ENCODE data around the gene PRKG1.

PRKG1 gene

GRCh38 chr10:52129410-52130178, 1055.3 kb downstream of the PRKG1 start:
- H3K9ac ChIP-seq (ENCODE audit: low read length in 5 of 5) = no peak overlapping the region
- H3K9me3 ChIP-seq (ENCODE audit: control insufficient read depth in 5 of 5, low read length in 5 of 5) = no peaks in the 10 kb centered on the region
- H3K27me3 ChIP-seq (ENCODE audit: control insufficient read depth in 5 of 5, insufficient read depth in 4 of 5, low read length in 5 of 5) = no peaks in the 10 kb centered on the region
- H3K36me3 ChIP-seq (ENCODE audit: control insufficient read depth in 5 of 5, insufficient read depth in 5 of 5, low read length in 5 of 5) = no peaks in the 10 kb centered on the region
- no peaks in the 10 kb centered on the region for H3K4me1 ChIP-seq (ENCODE audit: control insufficient read depth in 5 of 5, insufficient read depth in 5 of 5, low read length in 5 of 5)
- no peak overlapping the region for H3K4me3 ChIP-seq (ENCODE audit: low read depth in 1 of 5, low read length in 5 of 5)
- no peak overlapping the region for H3K27ac ChIP-seq (ENCODE audit: low read depth, low read length)

- Histone ChIP-seq H3K27ac (ENCODE audit: low read depth, low read length) (no peak overlapping the region), H3K4me1 (ENCODE audit: control insufficient read depth in 5 of 5, insufficient read depth in 5 of 5, low read length in 5 of 5) (no peaks in the 10 kb centered on the region), H3K9ac (ENCODE audit: low read length in 5 of 5) (no peak overlapping the region), H3K9me3 (ENCODE audit: control insufficient read depth in 5 of 5, low read length in 5 of 5) (no peaks in the 10 kb centered on the region), H3K4me3 (ENCODE audit: low read depth in 1 of 5, low read length in 5 of 5) (no peak overlapping the region), H3K27me3 (ENCODE audit: control insufficient read depth in 5 of 5, insufficient read depth in 4 of 5, low read length in 5 of 5) (no peaks in the 10 kb centered on the region), H3K36me3 (ENCODE audit: control insufficient read depth in 5 of 5, insufficient read depth in 5 of 5, low read length in 5 of 5) (no peaks in the 10 kb centered on the region)
Measured at GRCh38 chr10:52135101-52135500, 1060.8 kb downstream of the PRKG1 start.

- H3K4me3 ChIP-seq (ENCODE audit: low read depth in 1 of 5, low read length in 5 of 5) = no peak overlapping the region
- no peaks in the 10 kb centered on the region for H3K4me1 ChIP-seq (ENCODE audit: control insufficient read depth in 5 of 5, insufficient read depth in 5 of 5, low read length in 5 of 5)
- no peaks in the 10 kb centered on the region for H3K36me3 ChIP-seq (ENCODE audit: control insufficient read depth in 5 of 5, insufficient read depth in 5 of 5, low read length in 5 of 5)
- no peak overlapping the region for H3K9ac ChIP-seq (ENCODE audit: low read length in 5 of 5)
- no peaks in the 10 kb centered on the region for H3K9me3 ChIP-seq (ENCODE audit: control insufficient read depth in 5 of 5, low read length in 5 of 5)
- no peaks in the 10 kb centered on the region for H3K27me3 ChIP-seq (ENCODE audit: control insufficient read depth in 5 of 5, insufficient read depth in 4 of 5, low read length in 5 of 5)
- no peak overlapping the region for H3K27ac ChIP-seq (ENCODE audit: low read depth, low read length)
Measured at GRCh38 chr10:52136921-52137320, 1062.6 kb downstream of the PRKG1 start.

GRCh38 chr10:52143338-52143737, 1069.1 kb downstream of the PRKG1 start:
- H3K4me1 ChIP-seq (ENCODE audit: control insufficient read depth in 5 of 5, insufficient read depth in 5 of 5, low read length in 5 of 5) = no peaks in the 10 kb centered on the region
- H3K36me3 ChIP-seq (ENCODE audit: control insufficient read depth in 5 of 5, insufficient read depth in 5 of 5, low read length in 5 of 5) = no peaks in the 10 kb centered on the region
- no peak overlapping the region for H3K4me3 ChIP-seq (ENCODE audit: low read depth in 1 of 5, low read length in 5 of 5)
- H3K27me3 ChIP-seq (ENCODE audit: control insufficient read depth in 5 of 5, insufficient read depth in 4 of 5, low read length in 5 of 5) = no peaks in the 10 kb centered on the region
- no peak overlapping the region for H3K9ac ChIP-seq (ENCODE audit: low read length in 5 of 5)
- no peaks in the 10 kb centered on the region for H3K9me3 ChIP-seq (ENCODE audit: control insufficient read depth in 5 of 5, low read length in 5 of 5)
- no peak overlapping the region for H3K27ac ChIP-seq (ENCODE audit: low read depth, low read length)

GRCh38 chr10:52145636-52146035, 1071.3 kb downstream of the PRKG1 start:
- H3K4me1 ChIP-seq (ENCODE audit: control insufficient read depth in 5 of 5, insufficient read depth in 5 of 5, low read length in 5 of 5) = no peaks in the 10 kb centered on the region
- no peak overlapping the region for H3K4me3 ChIP-seq (ENCODE audit: low read depth in 1 of 5, low read length in 5 of 5)
- no peaks in the 10 kb centered on the region for H3K27me3 ChIP-seq (ENCODE audit: control insufficient read depth in 5 of 5, insufficient read depth in 4 of 5, low read length in 5 of 5)
- H3K9me3 ChIP-seq (ENCODE audit: control insufficient read depth in 5 of 5, low read length in 5 of 5) = no peaks in the 10 kb centered on the region
- no peak overlapping the region for H3K27ac ChIP-seq (ENCODE audit: low read depth, low read length)
- no peak overlapping the region for H3K9ac ChIP-seq (ENCODE audit: low read length in 5 of 5)
- H3K36me3 ChIP-seq (ENCODE audit: control insufficient read depth in 5 of 5, insufficient read depth in 5 of 5, low read length in 5 of 5) = no peaks in the 10 kb centered on the region

- Histone ChIP-seq H3K9me3 (ENCODE audit: control insufficient read depth in 5 of 5, low read length in 5 of 5) (no peaks in the 10 kb centered on the region), H3K27me3 (ENCODE audit: control insufficient read depth in 5 of 5, insufficient read depth in 4 of 5, low read length in 5 of 5) (no peaks in the 10 kb centered on the region), H3K9ac (ENCODE audit: low read length in 5 of 5) (no peak overlapping the region), H3K36me3 (ENCODE audit: control insufficient read depth in 5 of 5, insufficient read depth in 5 of 5, low read length in 5 of 5) (no peaks in the 10 kb centered on the region), H3K4me1 (ENCODE audit: control insufficient read depth in 5 of 5, insufficient read depth in 5 of 5, low read length in 5 of 5) (no peaks in the 10 kb centered on the region), H3K4me3 (ENCODE audit: low read depth in 1 of 5, low read length in 5 of 5) (no peak overlapping the region), H3K27ac (ENCODE audit: low read depth, low read length) (no peak overlapping the region)
Measured at GRCh38 chr10:52146766-52147165, 1072.5 kb downstream of the PRKG1 start.

- H3K36me3 ChIP-seq (ENCODE audit: control insufficient read depth in 5 of 5, insufficient read depth in 5 of 5, low read length in 5 of 5) = no peaks in the 10 kb centered on the region
- no peak overlapping the region for H3K27ac ChIP-seq (ENCODE audit: low read depth, low read length)
- no peaks in the 10 kb centered on the region for H3K9me3 ChIP-seq (ENCODE audit: control insufficient read depth in 5 of 5, low read length in 5 of 5)
- H3K4me1 ChIP-seq (ENCODE audit: control insufficient read depth in 5 of 5, insufficient read depth in 5 of 5, low read length in 5 of 5) = no peaks in the 10 kb centered on the region
- no peaks in the 10 kb centered on the region for H3K27me3 ChIP-seq (ENCODE audit: control insufficient read depth in 5 of 5, insufficient read depth in 4 of 5, low read length in 5 of 5)
- H3K4me3 ChIP-seq (ENCODE audit: low read depth in 1 of 5, low read length in 5 of 5) = no peak overlapping the region
- no peak overlapping the region for H3K9ac ChIP-seq (ENCODE audit: low read length in 5 of 5)
Measured at GRCh38 chr10:52170776-52171175, 1096.5 kb downstream of the PRKG1 start.

- Histone ChIP-seq H3K4me1 (ENCODE audit: control insufficient read depth in 5 of 5, insufficient read depth in 5 of 5, low read length in 5 of 5) (no peaks in the 10 kb centered on the region), H3K4me3 (ENCODE audit: low read depth in 1 of 5, low read length in 5 of 5) (no peak overlapping the region), H3K36me3 (ENCODE audit: control insufficient read depth in 5 of 5, insufficient read depth in 5 of 5, low read length in 5 of 5) (no peaks in the 10 kb centered on the region), H3K27me3 (ENCODE audit: control insufficient read depth in 5 of 5, insufficient read depth in 4 of 5, low read length in 5 of 5) (no peaks in the 10 kb centered on the region), H3K9ac (ENCODE audit: low read length in 5 of 5) (no peak overlapping the region), H3K9me3 (ENCODE audit: control insufficient read depth in 5 of 5, low read length in 5 of 5) (no peaks in the 10 kb centered on the region), H3K27ac (ENCODE audit: low read depth, low read length) (no peak overlapping the region)
Measured at GRCh38 chr10:52172581-52172980, 1098.3 kb downstream of the PRKG1 start.

GRCh38 chr10:52185256-52185655, 1111.0 kb downstream of the PRKG1 start:
- Histone ChIP-seq H3K4me1 (ENCODE audit: control insufficient read depth in 5 of 5, insufficient read depth in 5 of 5, low read length in 5 of 5) (no peaks in the 10 kb centered on the region), H3K27ac (ENCODE audit: low read depth, low read length) (no peak overlapping the region), H3K4me3 (ENCODE audit: low read depth in 1 of 5, low read length in 5 of 5) (no peak overlapping the region), H3K9me3 (ENCODE audit: control insufficient read depth in 5 of 5, low read length in 5 of 5) (peaks cover 0 to 6% (median 0%) of the 10 kb centered on the region in 5 donors), H3K27me3 (ENCODE audit: control insufficient read depth in 5 of 5, insufficient read depth in 4 of 5, low read length in 5 of 5) (no peaks in the 10 kb centered on the region), H3K36me3 (ENCODE audit: control insufficient read depth in 5 of 5, insufficient read depth in 5 of 5, low read length in 5 of 5) (no peaks in the 10 kb centered on the region), H3K9ac (ENCODE audit: low read length in 5 of 5) (no peak overlapping the region)

GRCh38 chr10:52187521-52188258, 1113.4 kb downstream of the PRKG1 start:
- Histone ChIP-seq H3K27me3 (ENCODE audit: control insufficient read depth in 5 of 5, insufficient read depth in 4 of 5, low read length in 5 of 5) (no peaks in the 10 kb centered on the region), H3K27ac (ENCODE audit: low read depth, low read length) (no peak overlapping the region), H3K9me3 (ENCODE audit: control insufficient read depth in 5 of 5, low read length in 5 of 5) (peaks cover 0 to 6% (median 0%) of the 10 kb centered on the region in 5 donors), H3K4me3 (ENCODE audit: low read depth in 1 of 5, low read length in 5 of 5) (no peak overlapping the region), H3K36me3 (ENCODE audit: control insufficient read depth in 5 of 5, insufficient read depth in 5 of 5, low read length in 5 of 5) (no peaks in the 10 kb centered on the region), H3K4me1 (ENCODE audit: control insufficient read depth in 5 of 5, insufficient read depth in 5 of 5, low read length in 5 of 5) (no peaks in the 10 kb centered on the region), H3K9ac (ENCODE audit: low read length in 5 of 5) (no peak overlapping the region)

Data from subcutaneous abdominal adipose tissue (tissue), 5 donors.